ENCODE results near the gene ARID3B.

DNA sequence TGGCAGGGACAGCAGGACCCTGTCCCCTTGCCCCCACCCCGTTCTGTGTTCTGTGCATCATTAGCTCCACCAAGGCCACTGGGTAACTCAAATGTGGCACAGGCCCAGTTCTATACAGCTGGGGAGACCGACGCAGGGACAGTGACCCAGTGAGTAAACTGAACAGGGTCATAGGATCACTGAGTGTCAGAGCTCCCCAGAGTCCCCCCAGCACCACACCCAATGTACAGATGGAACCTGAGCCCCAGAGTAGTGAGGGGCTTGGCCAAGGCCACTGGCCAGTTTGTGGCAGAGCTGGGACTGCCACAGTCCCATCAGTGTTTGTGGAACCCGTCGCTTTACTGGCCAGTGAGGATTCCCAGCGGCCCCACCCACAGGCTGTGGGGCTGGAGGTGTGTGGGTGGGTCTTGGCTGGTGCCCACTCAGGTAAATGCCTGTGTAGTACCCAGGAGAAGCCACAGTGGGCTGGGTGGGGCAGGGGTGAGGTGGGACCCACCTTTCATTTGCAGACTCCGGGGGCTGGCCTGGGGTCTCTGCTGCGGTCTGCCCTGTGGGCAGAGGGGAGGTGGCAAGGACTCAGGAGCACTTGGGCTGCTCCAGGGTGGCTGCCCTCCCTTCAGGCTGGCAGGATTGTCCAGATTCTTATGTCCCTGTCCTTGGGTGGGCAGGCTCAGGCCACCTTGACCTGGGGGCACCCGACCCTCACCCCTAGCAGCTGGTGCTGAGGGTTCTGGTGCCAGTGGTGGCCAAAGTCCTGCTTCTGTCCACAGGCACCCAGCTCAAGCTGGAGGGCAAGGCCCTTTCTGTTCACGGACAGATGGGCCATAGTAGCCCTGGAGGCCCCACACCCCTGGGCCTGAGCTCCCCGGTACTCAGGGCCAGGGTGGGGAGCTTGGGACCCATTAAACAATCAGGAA is 63.0 kb downstream of the ARID3B start:
- TF ChIP-seq, protein P1, sequence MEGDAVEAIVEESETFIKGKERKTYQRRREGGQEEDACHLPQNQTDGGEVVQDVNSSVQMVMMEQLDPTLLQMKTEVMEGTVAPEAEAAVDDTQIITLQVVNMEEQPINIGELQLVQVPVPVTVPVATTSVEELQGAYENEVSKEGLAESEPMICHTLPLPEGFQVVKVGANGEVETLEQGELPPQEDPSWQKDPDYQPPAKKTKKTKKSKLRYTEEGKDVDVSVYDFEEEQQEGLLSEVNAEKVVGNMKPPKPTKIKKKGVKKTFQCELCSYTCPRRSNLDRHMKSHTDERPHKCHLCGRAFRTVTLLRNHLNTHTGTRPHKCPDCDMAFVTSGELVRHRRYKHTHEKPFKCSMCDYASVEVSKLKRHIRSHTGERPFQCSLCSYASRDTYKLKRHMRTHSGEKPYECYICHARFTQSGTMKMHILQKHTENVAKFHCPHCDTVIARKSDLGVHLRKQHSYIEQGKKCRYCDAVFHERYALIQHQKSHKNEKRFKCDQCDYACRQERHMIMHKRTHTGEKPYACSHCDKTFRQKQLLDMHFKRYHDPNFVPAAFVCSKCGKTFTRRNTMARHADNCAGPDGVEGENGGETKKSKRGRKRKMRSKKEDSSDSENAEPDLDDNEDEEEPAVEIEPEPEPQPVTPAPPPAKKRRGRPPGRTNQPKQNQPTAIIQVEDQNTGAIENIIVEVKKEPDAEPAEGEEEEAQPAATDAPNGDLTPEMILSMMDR (IDR thresholded peaks at IDR 0.05) = no peak
- TF ChIP-seq POLR2A (IDR thresholded peaks at IDR 0.05) = no peak
- TF ChIP-seq EP300 (IDR thresholded peaks at IDR 0.05) = no peak

Measured in tibial nerve (tissue), 4 donors.